Mesendoderm (in vitro differentiated cells): ENCODE results near the gene SYF2.
A peak's percentile ranks its signal among the peaks of the same experiment; 100 is the strongest.
"Not testable (repeated sequence)": the region's sequence is repeated elsewhere in the genome, so short reads cannot be mapped to it uniquely, and the experiment has no call there.

Experiments
- DNase-seq: peaks from one replicate; pipeline ENCODE4 v3.0.0; 2013
- H2AK5ac ChIP-seq: 2 replicates; pipeline ENCODE4 v1.6.1; 2013; ENCODE audit warnings: low read length, inconsistent platforms
- H2BK120ac ChIP-seq: 2 replicates; pipeline ENCODE4 v1.6.1; 2013; ENCODE audit warnings: low read depth, mild to moderate bottlenecking, low read length, moderate library complexity, mixed read lengths
- H2BK15ac ChIP-seq: replicated peaks from 2 replicates; pipeline ENCODE4 v1.6.1; 2013; ENCODE audit warnings: low read depth, mild to moderate bottlenecking, moderate library complexity
- H2BK5ac ChIP-seq: 2 replicates; pipeline ENCODE4 v1.6.1; 2013; ENCODE audit warnings: low read length, inconsistent platforms
- H3K18ac ChIP-seq: 2 replicates; pipeline ENCODE4 v1.6.1; 2013; ENCODE audit warnings: mild to moderate bottlenecking, low read length, mixed read lengths
- H3K23ac ChIP-seq: one replicate; pipeline ENCODE4 v1.6.1; 2013; ENCODE audit warnings: low read length
- H3K27ac ChIP-seq: 2 replicates; pipeline ENCODE4 v1.5.1; 2013; ENCODE audit warnings: low read depth, mild to moderate bottlenecking, inconsistent platforms, low read length, moderate library complexity
- H3K27me3 ChIP-seq: 2 replicates; pipeline ENCODE4 v1.6.1; 2013; ENCODE audit warnings: low read length, control low read depth, mild to moderate bottlenecking, inconsistent platforms; ENCODE audit not compliant: insufficient read depth, poor library complexity
- H3K36me3 ChIP-seq: 2 replicates; pipeline ENCODE4 v1.6.1; 2013; ENCODE audit warnings: low read length, inconsistent platforms; ENCODE audit not compliant: control insufficient read depth, insufficient read depth
- H3K4ac ChIP-seq: one replicate; pipeline ENCODE4 v1.6.1; 2013; ENCODE audit warnings: low read depth, mild to moderate bottlenecking, low read length, moderate library complexity
- H3K4me1 ChIP-seq: 2 replicates; pipeline ENCODE4 v1.6.1; 2013; ENCODE audit warnings: low read depth, low read length, inconsistent platforms; ENCODE audit not compliant: control insufficient read depth
- H3K4me2 ChIP-seq: 2 replicates; pipeline ENCODE4 v1.6.1; 2013; ENCODE audit warnings: low read length
- H3K4me3 ChIP-seq: 2 replicates; pipeline ENCODE4 v1.5.1; 2013; ENCODE audit warnings: mild to moderate bottlenecking, low read length
- H3K56ac ChIP-seq: one replicate; pipeline ENCODE4 v1.6.1; 2013; ENCODE audit warnings: low read length
- H3K79me1 ChIP-seq: 2 replicates; pipeline ENCODE4 v1.6.1; 2013; ENCODE audit warnings: low read length, inconsistent platforms
- H3K79me2 ChIP-seq: 2 replicates; pipeline ENCODE4 v1.6.1; 2013; ENCODE audit warnings: mild to moderate bottlenecking, low read length; ENCODE audit not compliant: control insufficient read depth, insufficient read depth
- H3K9ac ChIP-seq: 2 replicates; pipeline ENCODE4 v1.6.1; 2013; ENCODE audit warnings: low read length, inconsistent platforms
- H4K5ac ChIP-seq: one replicate; pipeline ENCODE4 v1.6.1; 2013; ENCODE audit warnings: low read length
- H4K8ac ChIP-seq: one replicate; pipeline ENCODE4 v1.6.1; 2013; ENCODE audit warnings: low read depth, mild to moderate bottlenecking, control low read depth, low read length, moderate library complexity
- WGBS: extraction: QIAGEN DNeasy Blood & Tissue Kit; methylation state at CpG from one replicate; pipeline ENCODE4 v1.1.7; 2013; ENCODE audit warnings: low lambda C conversion rate, missing lambda C conversion rate; ENCODE audit not compliant: insufficient coverage; ENCODE audit errors: extremely low coverage; 5-methylcytosine and 5-hydroxymethylcytosine counted together

The SYF2 gene

GRCh38 chr1:25275648-25276047 lies 43.3 kb upstream of the SYF2 start:
- not testable (repeated sequence) for H3K79me2 ChIP-seq, H3K36me3 ChIP-seq, H3K27me3 ChIP-seq, H4K5ac ChIP-seq, H3K4me1 ChIP-seq, H2AK5ac ChIP-seq, H3K27ac ChIP-seq, H3K18ac ChIP-seq, H3K4ac ChIP-seq, DNase-seq, H2BK5ac ChIP-seq, H4K8ac ChIP-seq, H2BK15ac ChIP-seq, H3K23ac ChIP-seq, H3K4me3 ChIP-seq, H3K9ac ChIP-seq, H3K4me2 ChIP-seq, H3K79me1 ChIP-seq, H3K56ac ChIP-seq, H2BK120ac ChIP-seq
- no CpG with 5 or more reads among the region's 4 CpGs for WGBS

GRCh38 chr1:25272238-25272637 lies 39.9 kb upstream of the SYF2 start, which contains the start of gene RHD:
Gene RHD (plus strand): TSS chr1:25272509. CDS start chr1:25272548, 39 bp downstream.
- H4K5ac ChIP-seq, H3K4ac ChIP-seq, H3K4me3 ChIP-seq, H3K4me1 ChIP-seq, DNase-seq, H4K8ac ChIP-seq, H2BK5ac ChIP-seq, H3K79me2 ChIP-seq, H2AK5ac ChIP-seq, H2BK120ac ChIP-seq, H3K36me3 ChIP-seq, H3K18ac ChIP-seq, H3K27ac ChIP-seq, H3K23ac ChIP-seq, H3K9ac ChIP-seq, H2BK15ac ChIP-seq, H3K79me1 ChIP-seq, H3K27me3 ChIP-seq, H3K4me2 ChIP-seq, H3K56ac ChIP-seq: not testable (repeated sequence)
- WGBS = no CpG with 5 or more reads among the region's 8 CpGs

GRCh38 chr1:25268143-25268760 lies 36.0 kb upstream of the SYF2 start:
- H3K4ac ChIP-seq, H3K79me2 ChIP-seq, H3K36me3 ChIP-seq, H3K18ac ChIP-seq, H3K27ac ChIP-seq, H3K4me3 ChIP-seq, H3K4me1 ChIP-seq, H3K79me1 ChIP-seq, H3K27me3 ChIP-seq, H2AK5ac ChIP-seq, H3K23ac ChIP-seq, H3K4me2 ChIP-seq, H2BK15ac ChIP-seq, DNase-seq, H4K5ac ChIP-seq, H2BK5ac ChIP-seq, H2BK120ac ChIP-seq: not testable (repeated sequence)
- Histone ChIP-seq H3K56ac (peak overlapping the region; percentile 60), H3K9ac (peak overlapping the region; percentile 54), H4K8ac (peak overlapping the region; percentile 97)
- WGBS = no CpG with 5 or more reads among the region's 14 CpGs

- not testable (repeated sequence) for H4K8ac ChIP-seq, H3K36me3 ChIP-seq, H3K79me2 ChIP-seq, H2AK5ac ChIP-seq, H3K27me3 ChIP-seq, H4K5ac ChIP-seq, H2BK5ac ChIP-seq, H3K18ac ChIP-seq, H3K4me2 ChIP-seq, H2BK120ac ChIP-seq, H3K23ac ChIP-seq, H2BK15ac ChIP-seq, H3K79me1 ChIP-seq, H3K4ac ChIP-seq, H3K4me1 ChIP-seq
- Histone ChIP-seq H3K9ac (peak overlapping the region; percentile 72), H3K27ac (peak overlapping the region; percentile 81), H3K4me3 (peak overlapping the region; percentile 52), H3K56ac (peak overlapping the region; percentile 85)
- peak; percentile 90 for DNase-seq
- no CpG with 5 or more reads among the region's 56 CpGs for WGBS
Measured at GRCh38 chr1:25267288-25268142, 35.2 kb upstream of the SYF2 start.

- H3K4me2 ChIP-seq = peak overlapping the region; percentile 66
- H2AK5ac ChIP-seq, H3K36me3 ChIP-seq, H3K79me2 ChIP-seq, H3K79me1 ChIP-seq, H3K18ac ChIP-seq, H3K23ac ChIP-seq, H3K4ac ChIP-seq, H2BK5ac ChIP-seq, DNase-seq, H3K27me3 ChIP-seq, H3K27ac ChIP-seq, H4K5ac ChIP-seq, H4K8ac ChIP-seq, H3K4me1 ChIP-seq, H2BK15ac ChIP-seq, H2BK120ac ChIP-seq: not testable (repeated sequence)
- no CpG with 5 or more reads among the region's 45 CpGs for WGBS
- H3K56ac ChIP-seq = peak overlapping the region; percentile 82
- H3K4me3 ChIP-seq = peak overlapping the region; percentile 50
- peak overlapping the region; percentile 74 for H3K9ac ChIP-seq
Measured at GRCh38 chr1:25266554-25267287, 34.4 kb upstream of the SYF2 start.
